ENCODE data around the gene NDUFA5.

DNA sequence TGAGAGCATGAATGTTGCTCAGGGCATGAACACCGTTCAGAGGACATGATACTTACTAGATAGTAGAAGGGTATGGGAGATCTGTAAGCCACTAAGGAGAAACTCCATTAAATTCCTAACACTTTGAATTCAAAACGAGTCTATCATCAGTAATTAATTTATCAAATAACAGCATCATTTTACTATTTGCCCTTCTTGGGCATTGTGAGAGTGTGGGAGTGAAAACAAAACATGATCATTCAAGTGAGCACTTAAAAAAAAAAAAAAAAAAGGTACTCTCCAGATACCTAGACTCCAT lies 23.5 kb upstream of the NDUFA5 start:
- TF ChIP-seq, protein P1, sequence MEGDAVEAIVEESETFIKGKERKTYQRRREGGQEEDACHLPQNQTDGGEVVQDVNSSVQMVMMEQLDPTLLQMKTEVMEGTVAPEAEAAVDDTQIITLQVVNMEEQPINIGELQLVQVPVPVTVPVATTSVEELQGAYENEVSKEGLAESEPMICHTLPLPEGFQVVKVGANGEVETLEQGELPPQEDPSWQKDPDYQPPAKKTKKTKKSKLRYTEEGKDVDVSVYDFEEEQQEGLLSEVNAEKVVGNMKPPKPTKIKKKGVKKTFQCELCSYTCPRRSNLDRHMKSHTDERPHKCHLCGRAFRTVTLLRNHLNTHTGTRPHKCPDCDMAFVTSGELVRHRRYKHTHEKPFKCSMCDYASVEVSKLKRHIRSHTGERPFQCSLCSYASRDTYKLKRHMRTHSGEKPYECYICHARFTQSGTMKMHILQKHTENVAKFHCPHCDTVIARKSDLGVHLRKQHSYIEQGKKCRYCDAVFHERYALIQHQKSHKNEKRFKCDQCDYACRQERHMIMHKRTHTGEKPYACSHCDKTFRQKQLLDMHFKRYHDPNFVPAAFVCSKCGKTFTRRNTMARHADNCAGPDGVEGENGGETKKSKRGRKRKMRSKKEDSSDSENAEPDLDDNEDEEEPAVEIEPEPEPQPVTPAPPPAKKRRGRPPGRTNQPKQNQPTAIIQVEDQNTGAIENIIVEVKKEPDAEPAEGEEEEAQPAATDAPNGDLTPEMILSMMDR (conservative IDR thresholded peaks at IDR 0.05 in 1 of 2, IDR thresholded peaks at IDR 0.05 in 1 of 2; ENCODE audit: low read depth in 1 of 2, low read length in 2 of 2): no peak
- TF ChIP-seq EZH2 (IDR thresholded peaks at IDR 0.05; ENCODE audit: low read length, missing control alignments): no peak

Measured in fibroblast of lung (primary cell).